ENCODE data around the gene DTD1. TPM values are rescaled to one million over a fixed set of nuclear protein-coding genes. Genes with fewer than 3 reads are reported as not detected.

The DTD1 gene
- polyA plus RNA-seq, 1 of the 3 experiments (the other 2 are of a cell fraction) = 81.1 TPM

- POLR2A ChIA-PET = no interaction called here
- no peaks in the 10 kb centered on the region for H3K9me3 ChIP-seq
- no peak overlapping the region for H3K4me3 ChIP-seq (ENCODE audit: low read depth in 2 of 2, low read length in 1 of 2)
- H2AFZ ChIP-seq (ENCODE audit: low read depth) = no peak overlapping the region
- no peak overlapping the region for H3K9ac ChIP-seq
- 78% methylated on average over 3 of the region's 3 CpGs for WGBS (ENCODE audit: low lambda C conversion rate)
- DNase-seq = peak; percentile 22
- H3K4me1 ChIP-seq (ENCODE audit: control insufficient read depth in 1 of 2, insufficient read depth in 2 of 2, low read depth in 1 of 2, low read length in 1 of 2) = peaks cover 0 to 2% of the 10 kb centered on the region in 2 experiments; a peak in 1 of 4 replicates
- H3K4me2 ChIP-seq = no peak overlapping the region
- H3K27me3 ChIP-seq (ENCODE audit: insufficient read depth) = no peaks in the 10 kb centered on the region
- CTCF ChIA-PET = interaction anchor here (1.2 kb wide), 1 partner anchor 9 kb away, joined by 3 read pairs; no protein-coding TSS in a partner anchor
- H3K27ac ChIP-seq (ENCODE audit: low read depth in 2 of 2, low read length in 1 of 2) = no peak overlapping the region
- no peaks in the 10 kb centered on the region for H4K20me1 ChIP-seq (ENCODE audit: insufficient read depth)
- peaks cover 3% of the 10 kb centered on the region for H3F3A ChIP-seq (replicated peaks; ENCODE audit: insufficient read depth)
- H3K9me2 ChIP-seq = no peaks in the 10 kb centered on the region
- TF ChIP-seq CTCF (IDR thresholded peaks at IDR 0.05) (no peak), YY1 (IDR thresholded peaks at IDR 0.05; ENCODE audit: low read depth) (no peak), SIN3A (IDR thresholded peaks at IDR 0.05; ENCODE audit: borderline replicate concordance, low read depth, low read length) (no peak), EZH2phosphoT487 (IDR thresholded peaks at IDR 0.05; ENCODE audit: borderline replicate concordance, low read depth) (no peak), RAD21 (IDR thresholded peaks at IDR 0.05; ENCODE audit: low read length) (0 out of 2 replicates have a peak, but pooled peaks have one; percentile 3), REST (IDR thresholded peaks at IDR 0.05; ENCODE audit: low read depth, low read length) (no peak)
- no peaks in the 10 kb centered on the region for H3K79me2 ChIP-seq (ENCODE audit: insufficient read depth)
- H3K36me3 ChIP-seq (replicated peaks in 1 of 2; ENCODE audit: control insufficient read depth in 1 of 2, insufficient read depth in 2 of 2, low read length in 1 of 2) = no peaks in the 10 kb centered on the region
Observed at GRCh38 chr20:18712882-18713281, 125.0 kb downstream of the DTD1 start.

GRCh38 chr20:18715564-18715963, 127.7 kb downstream of the DTD1 start:
- Histone ChIP-seq H3K79me2 (ENCODE audit: insufficient read depth) (no peaks in the 10 kb centered on the region), H3K36me3 (replicated peaks in 1 of 2; ENCODE audit: control insufficient read depth in 1 of 2, insufficient read depth in 2 of 2, low read length in 1 of 2) (no peaks in the 10 kb centered on the region), H3K4me3 (ENCODE audit: low read depth in 2 of 2, low read length in 1 of 2) (no peak overlapping the region), H3K27me3 (ENCODE audit: insufficient read depth) (no peaks in the 10 kb centered on the region), H3F3A (replicated peaks; ENCODE audit: insufficient read depth) (peaks cover 3% of the 10 kb centered on the region), H4K20me1 (ENCODE audit: insufficient read depth) (no peaks in the 10 kb centered on the region), H3K4me2 (no peak overlapping the region), H3K4me1 (ENCODE audit: control insufficient read depth in 1 of 2, insufficient read depth in 2 of 2, low read depth in 1 of 2, low read length in 1 of 2) (peaks cover 0 to 3% of the 10 kb centered on the region in 2 experiments; a peak in 1 of 4 replicates), H3K9me3 (no peaks in the 10 kb centered on the region), H3K9ac (no peak overlapping the region), H2AFZ (ENCODE audit: low read depth) (no peak overlapping the region), H3K9me2 (no peaks in the 10 kb centered on the region), H3K27ac (ENCODE audit: low read depth in 2 of 2, low read length in 1 of 2) (no peak overlapping the region)
- POLR2A ChIA-PET = no interaction called here
- TF ChIP-seq CHD2 (IDR thresholded peaks at IDR 0.05; ENCODE audit: low read length, partially characterized antibody) (no peak), FOXM1 (IDR thresholded peaks at IDR 0.05; ENCODE audit: low read depth) (no peak), SIN3A (IDR thresholded peaks at IDR 0.05; ENCODE audit: borderline replicate concordance, low read depth, low read length) (no peak), GABPA (IDR thresholded peaks at IDR 0.05; ENCODE audit: low read depth) (no peak), NFIC (IDR thresholded peaks at IDR 0.05; ENCODE audit: borderline replicate concordance) (no peak), YY1 (IDR thresholded peaks at IDR 0.05; ENCODE audit: low read depth) (no peak), FOSL2 (IDR thresholded peaks at IDR 0.05; ENCODE audit: borderline replicate concordance, low read depth) (no peak), POLR2AphosphoS5 (IDR thresholded peaks at IDR 0.05; ENCODE audit: low read depth, low read length) (no peak), ELF1 (IDR thresholded peaks at IDR 0.05) (no peak), USF1 (IDR thresholded peaks at IDR 0.05; ENCODE audit: borderline replicate concordance, low read depth) (no peak)
- TF ChIP-seq, protein P1, sequence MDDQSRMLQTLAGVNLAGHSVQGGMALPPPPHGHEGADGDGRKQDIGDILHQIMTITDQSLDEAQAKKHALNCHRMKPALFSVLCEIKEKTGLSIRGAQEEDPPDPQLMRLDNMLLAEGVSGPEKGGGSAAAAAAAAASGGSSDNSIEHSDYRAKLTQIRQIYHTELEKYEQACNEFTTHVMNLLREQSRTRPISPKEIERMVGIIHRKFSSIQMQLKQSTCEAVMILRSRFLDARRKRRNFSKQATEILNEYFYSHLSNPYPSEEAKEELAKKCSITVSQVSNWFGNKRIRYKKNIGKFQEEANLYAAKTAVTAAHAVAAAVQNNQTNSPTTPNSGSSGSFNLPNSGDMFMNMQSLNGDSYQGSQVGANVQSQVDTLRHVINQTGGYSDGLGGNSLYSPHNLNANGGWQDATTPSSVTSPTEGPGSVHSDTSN (IDR thresholded peaks at IDR 0.05) = no peak
- TF ChIP-seq, protein P2, sequence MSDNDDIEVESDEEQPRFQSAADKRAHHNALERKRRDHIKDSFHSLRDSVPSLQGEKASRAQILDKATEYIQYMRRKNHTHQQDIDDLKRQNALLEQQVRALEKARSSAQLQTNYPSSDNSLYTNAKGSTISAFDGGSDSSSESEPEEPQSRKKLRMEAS (IDR thresholded peaks at IDR 0.05; ENCODE audit: low read depth) = no peak
- CTCF ChIA-PET = interaction anchor here (1.5 kb wide), 1 partner anchor 83 kb away, joined by 3 read pairs; no protein-coding TSS in a partner anchor
- WGBS (ENCODE audit: low lambda C conversion rate) = 100% methylated on average over 3 of the region's 3 CpGs
- DNase-seq = no peak
